H1 (cell line): ENCODE results near the gene LRWD1. TPM values are rescaled to one million over a fixed set of nuclear protein-coding genes. Genes with fewer than 3 reads are reported as not detected.

Experiments used
- CTCF ChIA-PET: fragments of 300-600 bp; sonication (Branson Sonifier 250); formaldehyde crosslinking; loops from one replicate; lab custom pipeline; 2021; ENCODE audit not compliant: partially characterized antibody; lab: Charles Lee
- POLR2A ChIA-PET: fragments of 300-600 bp; sonication (Branson Sonifier 250); formaldehyde crosslinking; loops from one replicate; lab custom pipeline; 2021; ENCODE audit warnings: inconsistent platforms; ENCODE audit not compliant: partially characterized antibody; lab: Charles Lee
- DNase-seq, 2 experiments: peaks; one replicate each; pipeline versions ENCODE4 v3.0.0 to v3.0.0-alpha.2; 2010 to 2022; ENCODE audit warnings: low spot score in 2 of 2, low read depth in 1 of 2, mixed read lengths in 1 of 2
- FAIRE-seq: peaks from 2 replicates; lab custom pipeline; 2011; peaks lifted over from hg19 to GRCh38; lab: Jason Lieb, UNC
- H2AFZ ChIP-seq: 2 replicates; pipeline ENCODE4 v1.8.1; 2012; ENCODE audit warnings: low read length, inconsistent platforms
- H2AK5ac ChIP-seq: 2 replicates; pipeline ENCODE4 v1.6.1; 2013; ENCODE audit warnings: low read depth, low read length
- H2BK120ac ChIP-seq: replicated peaks from 2 replicates; pipeline ENCODE3; 2013; ENCODE audit warnings: low read depth, low read length, inconsistent platforms
- H2BK12ac ChIP-seq: 2 replicates; pipeline ENCODE4 v1.6.1; 2013; ENCODE audit warnings: low read depth, low read length
- H2BK15ac ChIP-seq: 2 replicates; pipeline ENCODE4 v1.6.1; 2013; ENCODE audit warnings: low read length
- H2BK20ac ChIP-seq: 2 replicates; pipeline ENCODE4 v1.6.1; 2013; ENCODE audit warnings: low read length
- H2BK5ac ChIP-seq: 2 replicates; pipeline ENCODE4 v1.6.1; 2013; ENCODE audit warnings: low read depth, low read length
- H3K14ac ChIP-seq: 2 replicates; pipeline ENCODE4 v1.6.1; 2013; ENCODE audit warnings: inconsistent platforms; ENCODE audit not compliant: insufficient read length
- H3K18ac ChIP-seq: 2 replicates; pipeline ENCODE4 v1.6.1; 2013; ENCODE audit warnings: low read length; ENCODE audit errors: extremely low read depth
- H3K23ac ChIP-seq: 2 replicates; pipeline ENCODE4 v1.6.1; 2013; ENCODE audit warnings: inconsistent platforms; ENCODE audit not compliant: insufficient read length
- H3K23me2 ChIP-seq: 2 replicates; pipeline ENCODE4 v1.6.1; 2013; ENCODE audit warnings: low read depth, low read length
- H3K27ac ChIP-seq: 2 replicates; pipeline ENCODE4 v1.6.1; 2011; ENCODE audit warnings: low read depth, low read length, inconsistent platforms
- H3K27me3 ChIP-seq, 4 experiments: replicated peaks in 1 of 4; 1 replicate in 1 of 4; 2 replicates in 3 of 4; pipeline versions ENCODE4 v1.6.1 to v1.8.1; 2011 to 2013; ENCODE audit warnings: low read length in 3 of 4, mild to moderate bottlenecking in 3 of 4, inconsistent platforms in 2 of 4, mixed read lengths in 2 of 4, moderate library complexity in 1 of 4; ENCODE audit not compliant: control insufficient read depth in 3 of 4, insufficient read depth in 3 of 4; ENCODE audit errors: extremely low read depth in 1 of 4
- H3K36me3 ChIP-seq, 4 experiments: 2 replicates each; pipeline versions ENCODE4 v1.6.1 to v1.8.1; 2011 to 2013; ENCODE audit warnings: mild to moderate bottlenecking in 4 of 4, low read length in 3 of 4, moderate library complexity in 2 of 4, control low read depth in 1 of 4, inconsistent platforms in 1 of 4; ENCODE audit not compliant: insufficient read depth in 4 of 4, control insufficient read depth in 2 of 4
- H3K4ac ChIP-seq: replicated peaks from 2 replicates; pipeline ENCODE3; 2013; ENCODE audit warnings: low read length, low read depth, mixed read lengths, inconsistent platforms; ENCODE audit not compliant: insufficient read length
- H3K4me1 ChIP-seq, 4 experiments: replicated peaks in 1 of 4; 1 replicate in 1 of 4; 2 replicates in 3 of 4; pipeline versions ENCODE4 v1.6.1 to v1.8.1; 2011 to 2013; ENCODE audit warnings: low read length in 3 of 4, inconsistent platforms in 2 of 4, mixed read lengths in 1 of 4; ENCODE audit not compliant: insufficient read depth in 4 of 4, control insufficient read depth in 3 of 4
- H3K4me2 ChIP-seq, 2 experiments: 2 replicates each; pipeline versions ENCODE4 v1.6.1 to v1.8.1; 2011 to 2013; ENCODE audit warnings: low read depth in 2 of 2, low read length in 2 of 2, control low read depth in 1 of 2, inconsistent platforms in 1 of 2, mild to moderate bottlenecking in 1 of 2; ENCODE audit not compliant: insufficient read depth in 1 of 2
- H3K4me3 ChIP-seq, 4 experiments: fragments of 200-600, 300-600 bp in 1 of 4; sonication (generic), shearing (Covaris generic), sonication (Bioruptor Twin) in 1 of 4; 2 replicates each; pipeline versions ENCODE4 v1.5.1 to v1.8.1; 2011 to 2016; ENCODE audit warnings: low read length in 4 of 4, low read depth in 3 of 4, control low read depth in 2 of 4, inconsistent platforms in 2 of 4, mild to moderate bottlenecking in 2 of 4, mixed read lengths in 1 of 4, moderate library complexity in 1 of 4; ENCODE audit not compliant: insufficient read depth in 2 of 4; ENCODE audit errors: extremely low read depth in 1 of 4
- H3K56ac ChIP-seq: replicated peaks from 2 replicates; pipeline ENCODE3; 2013; ENCODE audit warnings: low read depth, mild to moderate bottlenecking, mixed read lengths, low read length, inconsistent platforms; ENCODE audit not compliant: insufficient read length
- H3K79me1 ChIP-seq: 2 replicates; pipeline ENCODE4 v1.6.1; 2013; ENCODE audit warnings: low read depth, low read length, control low read depth
- H3K79me2 ChIP-seq, 2 experiments: 2 replicates each; pipeline versions ENCODE4 v1.6.1 to v1.8.1; 2012 to 2013; ENCODE audit warnings: low read length in 2 of 2, mild to moderate bottlenecking in 2 of 2, inconsistent platforms in 1 of 2; ENCODE audit not compliant: insufficient read depth in 2 of 2, control insufficient read depth in 1 of 2
- H3K9ac ChIP-seq, 4 experiments: replicated peaks in 1 of 4; 1 replicate in 1 of 4; 2 replicates in 3 of 4; pipeline versions ENCODE4 v1.6.1 to v1.8.1; 2011 to 2013; ENCODE audit warnings: low read depth in 3 of 4, low read length in 3 of 4, control low read depth in 2 of 4, mild to moderate bottlenecking in 2 of 4, moderate library complexity in 2 of 4, inconsistent platforms in 1 of 4; ENCODE audit errors: extremely low read depth in 1 of 4
- H3K9me3 ChIP-seq, 2 experiments: 2 replicates each; pipeline versions ENCODE4 v1.6.1 to v1.8.1; 2012 to 2013; ENCODE audit warnings: mild to moderate bottlenecking in 2 of 2, moderate library complexity in 2 of 2, control low read depth in 1 of 2, inconsistent platforms in 1 of 2, low read depth in 1 of 2, low read length in 1 of 2, mixed read lengths in 1 of 2; ENCODE audit not compliant: insufficient read depth in 2 of 2
- H4K20me1 ChIP-seq, 2 experiments: replicated peaks in 1 of 2; 2 replicates each; pipeline versions ENCODE3 to v1.8.1; 2011 to 2013; ENCODE audit warnings: inconsistent platforms in 2 of 2, low read length in 2 of 2, mild to moderate bottlenecking in 1 of 2; ENCODE audit not compliant: insufficient read depth in 2 of 2, control insufficient read depth in 1 of 2
- H4K5ac ChIP-seq: 2 replicates; pipeline ENCODE4 v1.6.1; 2013; ENCODE audit warnings: low read length, low read depth, mixed read lengths, inconsistent platforms; ENCODE audit not compliant: insufficient read length
- H4K8ac ChIP-seq: 2 replicates; pipeline ENCODE4 v1.8.0; 2013; ENCODE audit warnings: mild to moderate bottlenecking, moderate library complexity, low read length, inconsistent platforms; ENCODE audit not compliant: insufficient read depth; ENCODE audit errors: extremely low read depth
- H4K91ac ChIP-seq: replicated peaks from 2 replicates; pipeline ENCODE3; 2013; ENCODE audit warnings: low read length, mixed read lengths, inconsistent platforms; ENCODE audit not compliant: insufficient read length
- ASH2L ChIP-seq: fragments of 200-600, 300-600 bp; sonication (generic); IDR thresholded peaks from one replicate; pipeline ENCODE4 v1.7.1; 2017; ENCODE audit warnings: low read length
- ATF2 ChIP-seq: IDR thresholded peaks from 2 replicates; pipeline ENCODE4 v1.6.1; 2012; ENCODE audit warnings: low read length, inconsistent platforms
- BCL11A ChIP-seq, 2 experiments: IDR thresholded peaks; one replicate each; pipeline ENCODE4 v1.6.1; 2011; ENCODE audit warnings: low read depth in 2 of 2, low read length in 2 of 2, mild to moderate bottlenecking in 2 of 2
- EZH2 ChIP-seq: fragments of 200-600 bp; sonication (generic); IDR thresholded peaks from 2 replicates; pipeline ENCODE4 v1.7.1; 2012; ENCODE audit warnings: low read depth, mild to moderate bottlenecking, moderate library complexity, low read length, inconsistent platforms; ENCODE audit not compliant: severe bottlenecking
- KDM4A ChIP-seq: IDR thresholded peaks from one replicate; pipeline ENCODE4 v1.7.1; 2012; ENCODE audit warnings: low read depth, mild to moderate bottlenecking, moderate library complexity, low read length, inconsistent platforms; ENCODE audit not compliant: severe bottlenecking
- RAD21 ChIP-seq, 2 experiments: IDR thresholded peaks in 1 of 2; conservative IDR thresholded peaks in 1 of 2; 2 replicates each; pipeline ENCODE4 v1.6.1; 2011; ENCODE audit warnings: low read depth in 2 of 2, low read length in 2 of 2, improper control_type of control experiment in 1 of 2, inconsistent platforms in 1 of 2, mild to moderate bottlenecking in 1 of 2, moderate library complexity in 1 of 2
- RXRA ChIP-seq: IDR thresholded peaks from 2 replicates; pipeline ENCODE4 v1.6.1; 2011; ENCODE audit warnings: low read depth, mild to moderate bottlenecking, low read length, moderate library complexity; ENCODE audit not compliant: insufficient read depth
- SAP30 ChIP-seq: fragments of 300-600 bp; sonication (generic); IDR thresholded peaks from 2 replicates; pipeline ENCODE4 v1.7.1; 2012; ENCODE audit warnings: low read length, moderate library complexity, mild to moderate bottlenecking, inconsistent platforms; ENCODE audit not compliant: insufficient read depth, insufficient replicate concordance
- SRF ChIP-seq: IDR thresholded peaks from 2 replicates; pipeline ENCODE4 v1.6.1; 2011; ENCODE audit warnings: mild to moderate bottlenecking, low read depth, low read length, moderate library complexity
- TAF7 ChIP-seq: optimal IDR thresholded peaks from 2 replicates; pipeline ENCODE3; 2011; ENCODE audit warnings: low read depth, mild to moderate bottlenecking, inconsistent platforms, low read length, moderate library complexity, borderline replicate concordance
- ZNF274 ChIP-seq: IDR thresholded peaks from 2 replicates; pipeline ENCODE4 v1.7.0; 2012; ENCODE audit warnings: low read length, borderline replicate concordance; ENCODE audit errors: extremely low read depth
- WGBS, 2 experiments: shearing (Covaris generic) in 1 of 2; methylation state at CpG; one replicate each; pipeline versions ENCODE4 v1.1.6 to v1.1.7; 2013 to 2015; ENCODE audit warnings: low lambda C conversion rate in 2 of 2, mixed read lengths in 2 of 2, inconsistent platforms in 1 of 2, low coverage in 1 of 2, missing lambda C conversion rate in 1 of 2; ENCODE audit not compliant: insufficient replicate concordance in 2 of 2, insufficient coverage in 1 of 2, insufficient read length in 1 of 2; ENCODE audit errors: extremely low coverage in 1 of 2, missing lambda C conversion rate in 1 of 2; 5-methylcytosine and 5-hydroxymethylcytosine counted together
- polyA plus RNA-seq, 7 experiments: library from polyadenylated mRNA; depleted of rRNA in 3 of 7; stranded (reverse) in 5 of 7; unstranded in 2 of 7; fragments of >200 nt in 5 of 7; fragments of 200-250 nt in 2 of 7; gene quantifications; 1 replicate in 5 of 7; 2 replicates in 1 of 7; 4 replicates in 1 of 7; pipeline versions ENCODE4 v1.2.1 to v1.2.3, GENCODE V29; 2011 to 2013; ENCODE audit warnings: missing spikeins in 2 of 7, mixed read lengths in 2 of 7
- total RNA-seq: library from RNA; stranded (reverse); fragmentation: NEBNext Ultra II Directional; extraction: Animal tissue kit (Norgen Biotek cat#: 25700); gene quantifications from 2 replicates; pipeline ENCODE4 v1.2.1, GENCODE V29; 2021

LRWD1 gene
- total and polyA plus RNA-seq, 2 of the 8 experiments (the other 6 are each of a cell fraction or from before 2014, with no cell fraction given): 23.4 to 26.8 TPM

- no peak overlapping the region for H4K91ac ChIP-seq
- no peak overlapping the region for H2BK12ac ChIP-seq
- no peak overlapping the region for H2AFZ ChIP-seq
- POLR2A ChIA-PET: interaction anchor here (0.7 to 0.9 kb wide), 2 partner anchors 23 to 53 kb away, joined by 3 read pairs; partner anchors contain the start of gene PRKRIP1
- H3K23me2 ChIP-seq: no peaks in the 10 kb centered on the region; the same call in 1 of the 2 replicates
- no peak overlapping the region for H3K14ac ChIP-seq
- no peak overlapping the region for H2AK5ac ChIP-seq
- FAIRE-seq: no peak
- H4K20me1 ChIP-seq: peaks cover 0 to 3% of the 10 kb centered on the region in 2 experiments
- no peaks in the 10 kb centered on the region for H3K79me2 ChIP-seq
- no peak overlapping the region for H4K8ac ChIP-seq
- H3K4me1 ChIP-seq: peaks cover 0 to 3% (median 0%) of the 10 kb centered on the region in 4 experiments; a peak in 2 of 7 replicates
- no peaks in the 10 kb centered on the region for H3K27me3 ChIP-seq
- no peaks in the 10 kb centered on the region for H3K9me3 ChIP-seq
- no peak overlapping the region for H3K23ac ChIP-seq
- H2BK15ac ChIP-seq: no peak overlapping the region
- 91% methylated on average over 15 of the region's 15 CpGs; no CpG with 5 or more reads in 1 of the 2 experiments for WGBS, 2 experiments
- no peak overlapping the region for H2BK20ac ChIP-seq
- CTCF ChIA-PET: interaction anchor here (0.9 to 4.0 kb wide), 6 partner anchors 8 to 45 kb away, joined by 3 to 22 read pairs (median 4); partner anchors contain the start of genes ALKBH4 and LRWD1
- no peak overlapping the region for H3K9ac ChIP-seq
- no peak overlapping the region for H3K18ac ChIP-seq
- H3K4ac ChIP-seq: no peak overlapping the region
- no peak overlapping the region for H4K5ac ChIP-seq
- H3K4me2 ChIP-seq: no peak overlapping the region
- no peak overlapping the region for H3K4me3 ChIP-seq
- no peak overlapping the region for H2BK120ac ChIP-seq
- H3K36me3 ChIP-seq: peaks cover 2 to 17% (median 6%) of the 10 kb centered on the region in 4 experiments; a peak in 5 of 8 replicates
- H2BK5ac ChIP-seq: no peak overlapping the region
- no peaks in the 10 kb centered on the region for H3K79me1 ChIP-seq
- DNase-seq: no peak
- H3K27ac ChIP-seq: no peak overlapping the region
- no peak overlapping the region for H3K56ac ChIP-seq
- no peak for TF ChIP-seq ATF2
- no peak for TF ChIP-seq RXRA
- no peak for TF ChIP-seq BCL11A (IDR thresholded peaks at IDR 0.05; ENCODE audit: low read depth in 2 of 2, low read length in 2 of 2)
- no peak for TF ChIP-seq RAD21 (IDR thresholded peaks at IDR 0.05 in 1 of 2, conservative IDR thresholded peaks at IDR 0.05 in 1 of 2; ENCODE audit: low read depth in 2 of 2, low read length in 2 of 2)
- no peak for TF ChIP-seq KDM4A
- no peak for TF ChIP-seq SAP30
- TF ChIP-seq TAF7: no peak
- no peak for TF ChIP-seq ASH2L
- no peak for TF ChIP-seq EZH2
- TF ChIP-seq ZNF274: no peak
- no peak for TF ChIP-seq SRF
Measured at GRCh38 chr7:102449136-102449535, 15.6 kb upstream of the LRWD1 start.
